Psoas muscle (tissue), 8 donors: Measurements from ENCODE around the gene PLA2G4C. TPM values are rescaled to one million over a fixed set of nuclear protein-coding genes. Genes with fewer than 3 reads are reported as not detected.
A peak's percentile ranks its signal among the peaks of the same experiment; 100 is the strongest.

Experiments used
- ATAC-seq, 4 donors: fragments of 200-7000 bp; cut with Tn5 transposase; one replicate each; pipeline ENCODE4 v1.9.1; 2020; ENCODE audit warnings: moderate library complexity in 3 of 4, mild to moderate bottlenecking in 2 of 4
- DNase-seq, 2 donors: peaks; one replicate each; pipeline ENCODE4 v3.0.0-alpha.2; 2020
- H3K27ac ChIP-seq: fragments of 200-600 bp; one replicate; pipeline ENCODE4 v1.8.0; 2022
- H3K27me3 ChIP-seq, 3 donors: fragments of 200-600 bp in 1 of 3; one replicate each; pipeline versions ENCODE4 v1.6.1 to v1.8.0; 2013 to 2022; ENCODE audit warnings: low read length in 2 of 3, mild to moderate bottlenecking in 2 of 3, moderate library complexity in 1 of 3; ENCODE audit not compliant: insufficient read depth in 3 of 3
- H3K36me3 ChIP-seq, 2 donors: fragments of 200-600 bp in 1 of 2; one replicate each; pipeline versions ENCODE4 v1.6.1 to v1.8.0; 2013 to 2022; ENCODE audit warnings: low read depth in 1 of 2, mild to moderate bottlenecking in 1 of 2, moderate library complexity in 1 of 2; ENCODE audit not compliant: insufficient read depth in 1 of 2
- H3K4me1 ChIP-seq: fragments of 200-600 bp; one replicate; pipeline ENCODE4 v1.8.0; 2022
- H3K4me3 ChIP-seq: fragments of 200-600 bp; one replicate; pipeline ENCODE4 v1.8.0; 2022; ENCODE audit warnings: mild to moderate bottlenecking
- H3K9me3 ChIP-seq: fragments of 200-600 bp; one replicate; pipeline ENCODE4 v1.8.0; 2022
- WGBS, 3 donors: extraction: QIAGEN DNeasy Blood & Tissue Kit; methylation state at CpG; one replicate each; pipeline versions ENCODE4 v1.1.6 to v1.1.7; 2013; 5-methylcytosine and 5-hydroxymethylcytosine counted together
- intact Hi-C, 2 donors: fragments of 100-400 bp; cut with DNase I; formaldehyde crosslinking; loops; one replicate each; pipeline versions ENCODE4 v1.11.0 to v1.14.2; 2022
- polyA plus RNA-seq, 3 donors: library from polyadenylated mRNA; stranded (reverse); fragments of 200-250 nt; gene quantifications; one replicate each; pipeline ENCODE4 v1.2.3, GENCODE V29; 2013
- total RNA-seq, 4 donors: library from RNA; stranded (reverse); fragmentation: NEBNext Ultra II Directional in 2 of 4; extraction: Animal tissue kit (Norgen Biotek cat#: 25700) in 2 of 4; gene quantifications; one replicate each; pipeline versions ENCODE4 v1.2.1 to v1.2.4, GENCODE V29; 2021 to 2023
- TF ChIP-seq, protein P1 (sequence below): fragments of 200-600 bp; IDR thresholded peaks from one replicate; pipeline ENCODE4 v1.8.0; 2022; ENCODE audit warnings: antibody characterized with exemption
- donor health status: healthy with polysubstance abuse.
- donor health status: DM: no; HTN: no; CAD: no; lungs with moderate emphysema.
- donor health status: Bipolar disorder and iron deficiency.
- donor health status: healthy.
- donor health status: DM: yes; HTN: yes; CAD: no.
- donor health status: DM: no; HTN: no; CAD: no.
- donor health status: DM: no; HTN: no; CAD: no.
- donor health status: DM: yes; HTN: yes; CAD: no.

Gene PLA2G4C
- total and polyA plus RNA-seq, 7 donors: 11.8 to 114 (median 34.2) TPM

DNA sequence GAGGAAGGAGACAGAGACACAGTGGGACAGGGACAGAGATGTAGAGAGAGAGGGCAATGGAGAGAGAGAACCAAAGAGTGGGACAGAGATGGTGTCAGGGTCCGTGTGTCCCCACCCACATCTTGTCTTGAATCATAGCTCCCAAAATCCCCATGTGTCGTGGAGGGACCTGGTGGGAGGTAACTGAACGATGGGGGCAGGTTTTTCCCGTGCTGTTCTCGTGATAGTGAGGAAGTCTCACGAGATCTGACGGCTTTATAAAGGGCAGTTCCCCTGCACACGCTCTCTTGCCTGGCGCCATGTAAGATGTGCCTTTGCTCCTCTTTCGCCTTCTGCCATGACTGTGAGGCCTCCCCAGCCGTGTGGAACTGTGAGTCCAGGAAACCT, 7.5 kb upstream of the PLA2G4C start:
- Histone ChIP-seq H3K9me3 (no peaks in the 10 kb centered on the region), H3K4me1 (no peaks in the 10 kb centered on the region), H3K36me3 (peaks cover 0 to 3% of the 10 kb centered on the region in 2 donors), H3K4me3 (no peak overlapping the region), H3K27me3 (no peaks in the 10 kb centered on the region), H3K27ac (no peak overlapping the region)
- TF ChIP-seq, protein P1, sequence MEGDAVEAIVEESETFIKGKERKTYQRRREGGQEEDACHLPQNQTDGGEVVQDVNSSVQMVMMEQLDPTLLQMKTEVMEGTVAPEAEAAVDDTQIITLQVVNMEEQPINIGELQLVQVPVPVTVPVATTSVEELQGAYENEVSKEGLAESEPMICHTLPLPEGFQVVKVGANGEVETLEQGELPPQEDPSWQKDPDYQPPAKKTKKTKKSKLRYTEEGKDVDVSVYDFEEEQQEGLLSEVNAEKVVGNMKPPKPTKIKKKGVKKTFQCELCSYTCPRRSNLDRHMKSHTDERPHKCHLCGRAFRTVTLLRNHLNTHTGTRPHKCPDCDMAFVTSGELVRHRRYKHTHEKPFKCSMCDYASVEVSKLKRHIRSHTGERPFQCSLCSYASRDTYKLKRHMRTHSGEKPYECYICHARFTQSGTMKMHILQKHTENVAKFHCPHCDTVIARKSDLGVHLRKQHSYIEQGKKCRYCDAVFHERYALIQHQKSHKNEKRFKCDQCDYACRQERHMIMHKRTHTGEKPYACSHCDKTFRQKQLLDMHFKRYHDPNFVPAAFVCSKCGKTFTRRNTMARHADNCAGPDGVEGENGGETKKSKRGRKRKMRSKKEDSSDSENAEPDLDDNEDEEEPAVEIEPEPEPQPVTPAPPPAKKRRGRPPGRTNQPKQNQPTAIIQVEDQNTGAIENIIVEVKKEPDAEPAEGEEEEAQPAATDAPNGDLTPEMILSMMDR: no peak
- intact Hi-C loops: loop anchor here in 1 of 2 donors (10.0 kb wide), 1 partner anchor 137 kb away; the partner anchor contains the start of gene CARD8
- DNase-seq: no peak
- no peak for ATAC-seq
- 83 to 88% (median 88%) methylated on average over 11 of the region's 11 CpGs for WGBS, 3 donors

DNA sequence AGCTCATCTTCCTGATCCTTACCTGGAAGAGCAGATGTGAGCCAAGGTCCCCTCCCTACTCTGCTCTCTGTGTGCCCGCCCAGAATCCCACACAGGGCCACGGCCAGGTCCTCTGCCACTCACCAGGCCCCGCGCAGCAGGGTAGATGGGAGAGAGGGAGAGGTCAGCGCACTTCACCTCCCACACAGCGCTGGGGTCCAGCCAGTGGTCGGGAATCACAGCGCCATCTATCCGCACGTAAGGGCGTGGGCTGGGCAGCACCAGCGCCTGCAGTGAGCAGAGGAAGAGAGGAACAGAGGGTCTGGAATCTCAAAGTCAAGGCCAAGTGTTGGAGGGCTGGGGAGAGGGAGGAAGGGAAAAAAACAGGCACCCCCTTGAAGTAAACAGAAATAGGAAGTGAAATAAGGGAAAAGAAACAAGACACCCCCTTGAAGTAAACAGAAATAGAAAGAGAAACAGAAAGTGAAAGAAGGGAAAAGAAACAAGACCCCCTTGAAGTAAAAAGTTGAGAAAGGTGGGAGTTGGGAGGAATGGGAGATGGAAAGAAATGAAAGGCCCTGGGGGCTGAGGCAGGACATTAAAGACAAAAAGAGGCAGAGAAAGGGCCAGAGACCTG, 7.0 kb upstream of the PLA2G4C start:
- TF ChIP-seq, protein P1: no peak
- Histone ChIP-seq H3K27me3 (no peaks in the 10 kb centered on the region), H3K36me3 (no peaks in the 10 kb centered on the region), H3K9me3 (no peaks in the 10 kb centered on the region), H3K4me3 (no peak overlapping the region), H3K27ac (no peak overlapping the region), H3K4me1 (no peaks in the 10 kb centered on the region)
- DNase-seq (no peak), ATAC-seq (no peak)
- intact Hi-C loops: loop anchor here in 1 of 2 donors (10.0 kb wide), 1 partner anchor 137 kb away; the partner anchor contains the start of gene CARD8
- WGBS, 3 donors: 78 to 80% (median 78%) methylated on average over 12 of the region's 12 CpGs

DNA sequence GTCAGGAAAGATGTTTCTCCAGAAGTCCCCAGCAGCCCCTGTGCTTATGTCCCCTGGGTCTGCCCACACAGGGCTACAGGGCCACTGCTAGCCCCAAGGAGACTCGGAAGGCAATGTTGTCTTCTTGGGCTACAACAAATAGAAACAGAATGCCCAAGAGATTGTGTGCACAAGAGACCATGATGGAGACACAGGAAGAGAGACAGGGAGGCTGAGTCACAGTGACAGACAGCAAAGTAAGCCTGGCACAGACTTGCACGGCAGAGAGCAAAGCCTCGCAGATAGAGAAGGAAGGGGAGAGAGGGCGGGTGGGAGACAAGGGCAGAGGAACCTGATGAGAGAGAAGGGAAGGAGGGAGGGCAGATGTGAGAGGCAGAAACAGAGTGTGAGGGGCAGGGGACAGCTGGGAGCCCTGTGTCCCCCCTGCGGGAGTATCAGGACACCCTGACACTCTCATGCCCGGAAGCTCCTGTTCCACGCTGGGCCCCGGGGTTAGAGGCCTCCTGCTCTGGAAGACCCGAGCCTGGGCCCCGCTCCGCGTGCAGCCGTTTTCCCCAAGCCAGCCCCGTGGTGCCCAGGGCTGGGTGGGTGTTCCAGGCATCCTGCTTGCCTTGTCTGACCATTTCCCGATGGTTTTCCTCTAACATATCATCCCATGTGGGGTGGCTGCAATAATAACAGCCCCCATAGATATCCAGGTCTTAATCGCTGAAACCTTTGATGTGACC, 2.7 kb upstream of the PLA2G4C start:
- peak overlapping the region; percentile 49 for H3K27ac ChIP-seq
- no peak overlapping the region for H3K4me3 ChIP-seq
- no peaks in the 10 kb centered on the region for H3K27me3 ChIP-seq
- intact Hi-C loops: loop anchor here in 1 of 2 donors (10.0 kb wide), 1 partner anchor 141 kb away; the partner anchor contains the start of gene CARD8
- DNase-seq: no peak
- no peak for ATAC-seq
- no peaks in the 10 kb centered on the region for H3K9me3 ChIP-seq
- TF ChIP-seq, protein P1: no peak
- 74 to 76% (median 75%) methylated on average over 14 to 16 of the region's 16 CpGs for WGBS, 3 donors
- no peaks in the 10 kb centered on the region for H3K36me3 ChIP-seq
- H3K4me1 ChIP-seq: peaks cover 22% of the 10 kb centered on the region

DNA sequence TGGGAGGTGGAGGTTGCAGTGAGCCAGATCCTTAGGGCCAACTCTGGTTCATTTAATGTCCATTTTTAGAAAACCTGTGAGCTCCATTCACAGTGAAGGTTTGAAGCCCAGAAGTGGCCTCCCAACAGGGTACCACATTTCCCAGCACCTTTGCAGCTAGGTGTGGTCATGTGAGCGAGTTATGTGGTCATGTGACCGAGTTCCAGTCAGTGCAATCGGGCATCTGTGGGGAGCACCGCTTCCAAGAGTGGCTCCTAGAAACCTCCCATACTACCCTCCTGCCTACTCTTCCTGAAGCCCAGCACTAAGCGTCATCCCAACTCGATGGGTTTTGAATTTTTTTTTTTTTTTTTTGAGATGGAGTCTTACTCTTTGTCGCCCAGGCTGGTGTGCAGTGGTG, 663 bp upstream of the PLA2G4C start:
- 44 to 58% (median 56%) methylated on average over 7 of the region's 7 CpGs for WGBS, 3 donors
- Histone ChIP-seq H3K4me1 (peaks cover 38% of the 10 kb centered on the region), H3K27ac (peak overlapping the region; percentile 94), H3K9me3 (no peaks in the 10 kb centered on the region), H3K4me3 (no peak overlapping the region), H3K36me3 (peaks cover 0 to 1% of the 10 kb centered on the region in 2 donors), H3K27me3 (no peaks in the 10 kb centered on the region)
- ATAC-seq: no peak
- DNase-seq: no peak
- TF ChIP-seq, protein P1: no peak
- intact Hi-C loops: loop anchor here in 1 of 2 donors (10.0 kb wide), 1 partner anchor 144 kb away; the partner anchor contains the start of gene CARD8
